HG03025 (cell line): Measurements from ENCODE around the gene IFNLR1.

ENCODE experiments used
- ATAC-seq: cut with Tn5 transposase; IDR thresholded peaks from one replicate; pipeline ENCODE4 v1.9.1; 2021; ENCODE audit warnings: mild to moderate bottlenecking, moderate library complexity; ENCODE audit not compliant: unreplicated experiment, low FRiP score

Gene IFNLR1

DNA sequence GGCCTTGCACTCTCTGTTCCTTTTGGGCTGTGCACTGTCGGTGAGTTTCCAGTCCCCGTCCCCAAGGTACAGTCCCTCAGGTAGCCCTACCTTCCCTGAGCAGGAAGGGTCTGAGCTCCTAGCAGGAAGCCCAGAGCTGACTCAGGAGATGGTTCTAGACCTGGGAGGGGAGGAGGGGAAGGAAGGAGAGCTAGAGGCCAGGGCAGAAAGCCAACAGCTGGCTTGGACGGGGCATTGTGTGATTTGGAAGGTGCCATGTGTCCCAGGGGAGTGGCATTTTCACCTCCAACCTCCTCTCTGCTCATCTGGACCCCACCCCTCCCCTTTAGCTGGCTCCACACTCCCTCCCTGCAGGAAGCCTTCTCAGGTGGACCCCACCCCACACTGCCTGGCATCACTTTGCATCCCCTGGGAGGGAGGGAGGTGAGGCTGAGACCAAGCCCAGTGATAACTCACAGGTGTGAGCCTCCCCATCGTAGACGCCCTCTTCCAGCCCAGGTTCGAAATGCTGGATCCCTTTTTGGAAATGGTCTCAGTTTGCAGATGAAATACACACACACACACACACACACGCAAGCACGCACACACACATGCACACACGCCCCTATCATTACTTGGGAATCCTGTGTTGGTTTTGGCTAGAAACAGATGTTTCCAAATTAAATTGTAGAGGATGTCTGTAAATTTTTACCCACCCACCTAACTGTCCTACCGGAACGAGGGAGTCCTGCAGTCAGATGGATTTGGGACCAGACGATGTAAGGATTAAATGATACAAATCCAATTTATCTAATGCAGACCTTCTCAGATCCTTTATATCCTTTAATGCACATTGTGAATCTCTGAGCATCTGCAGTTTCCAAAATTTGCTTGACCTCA lies 19.7 kb upstream of the IFNLR1 start:
- ATAC-seq, result no peak

DNA sequence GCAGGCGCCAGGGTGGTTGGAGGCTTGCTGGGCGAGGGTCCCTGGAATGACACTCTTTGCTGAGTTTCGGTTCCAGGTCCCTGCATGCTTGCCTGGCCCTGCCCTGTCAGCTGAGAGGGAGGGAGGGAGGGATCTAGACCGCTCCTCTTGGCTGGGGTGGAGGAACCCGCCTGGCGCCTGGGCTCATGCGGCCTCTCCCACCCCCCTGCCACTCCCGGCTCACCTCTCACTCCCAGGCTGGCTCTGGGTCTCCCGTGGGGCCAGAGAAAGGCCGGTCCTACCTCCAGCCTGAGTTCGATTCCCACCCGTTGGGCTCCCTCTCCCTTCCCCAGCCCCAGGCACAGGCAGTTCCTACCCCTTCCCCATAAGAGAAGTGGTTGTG lies 19.0 kb upstream of the IFNLR1 start:
- ATAC-seq, result no peak

DNA sequence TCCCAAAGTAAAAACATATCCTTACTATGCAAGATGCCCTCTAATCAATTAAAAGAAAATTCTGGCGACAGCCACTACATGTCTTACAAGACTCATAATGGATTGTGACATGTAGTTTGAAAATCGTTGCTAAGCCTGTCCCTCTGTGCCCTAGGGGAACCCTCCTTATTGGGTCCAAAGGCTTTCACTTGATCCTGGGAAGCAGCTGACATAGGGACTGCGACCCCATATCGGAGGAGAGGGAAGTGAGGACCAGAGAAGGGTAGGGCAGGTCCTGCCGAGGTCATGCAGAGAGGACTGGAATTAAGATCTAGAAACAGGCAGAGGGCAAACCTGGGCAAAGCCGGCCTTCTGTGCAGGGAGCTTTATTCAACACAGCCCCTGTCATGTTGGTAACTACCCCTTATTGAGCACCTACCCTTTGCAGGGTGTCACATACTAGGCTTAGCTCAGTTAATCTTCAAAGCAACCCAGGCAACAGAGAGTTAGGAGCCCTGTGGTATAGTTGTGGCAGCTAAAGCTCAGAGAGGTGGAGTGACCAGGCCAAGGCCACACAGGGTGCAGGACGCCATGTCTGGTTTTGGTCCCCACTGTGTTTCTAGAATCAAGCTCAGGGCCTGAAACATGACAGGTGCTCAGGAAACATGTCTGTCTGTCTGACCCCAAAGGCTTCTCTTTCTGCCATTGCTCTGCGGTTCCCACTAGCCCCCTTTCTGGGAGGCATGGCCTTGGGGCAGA lies 18.4 kb upstream of the IFNLR1 start:
- no peak for ATAC-seq

DNA sequence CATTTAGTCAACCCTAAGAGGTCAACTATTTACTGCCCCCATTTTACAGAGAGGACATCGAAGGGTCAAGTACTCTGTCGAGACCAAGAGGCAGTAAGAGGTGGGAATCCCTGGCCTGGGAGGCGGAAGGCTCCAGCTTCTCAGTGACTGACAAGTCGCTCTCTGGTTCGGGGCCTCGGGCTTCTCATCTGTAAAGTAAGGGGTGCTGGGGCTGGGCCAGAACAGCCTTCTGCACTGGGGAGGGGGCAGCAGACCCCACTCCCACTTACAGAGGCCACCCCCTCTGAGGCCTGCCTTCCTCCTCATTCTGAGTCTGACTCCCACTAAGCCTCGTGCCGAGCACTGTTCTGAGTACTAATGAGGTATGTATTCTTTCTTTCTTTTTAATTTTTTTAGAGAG lies 17.0 kb upstream of the IFNLR1 start:
- no peak for ATAC-seq

DNA sequence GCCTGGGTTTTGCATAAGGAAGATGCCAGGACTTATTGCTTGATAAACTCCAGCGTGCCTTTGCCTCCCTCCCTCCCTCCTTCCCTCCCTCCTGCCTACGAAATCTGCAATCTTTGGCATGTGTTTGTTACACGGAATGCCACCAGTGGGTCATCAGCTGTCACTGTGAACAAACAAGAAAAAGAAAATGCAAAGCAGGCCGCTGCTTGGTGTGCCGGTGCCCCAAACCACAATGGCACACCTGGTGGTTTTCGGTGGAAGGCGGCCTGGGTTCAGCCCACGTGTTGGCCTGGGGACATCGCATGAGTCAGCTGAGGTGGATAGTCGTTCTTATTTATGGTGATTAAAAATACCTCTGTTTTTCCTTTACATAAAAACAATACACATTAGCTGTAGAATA lies 16.3 kb upstream of the IFNLR1 start:
- ATAC-seq, result peak; percentile 72

DNA sequence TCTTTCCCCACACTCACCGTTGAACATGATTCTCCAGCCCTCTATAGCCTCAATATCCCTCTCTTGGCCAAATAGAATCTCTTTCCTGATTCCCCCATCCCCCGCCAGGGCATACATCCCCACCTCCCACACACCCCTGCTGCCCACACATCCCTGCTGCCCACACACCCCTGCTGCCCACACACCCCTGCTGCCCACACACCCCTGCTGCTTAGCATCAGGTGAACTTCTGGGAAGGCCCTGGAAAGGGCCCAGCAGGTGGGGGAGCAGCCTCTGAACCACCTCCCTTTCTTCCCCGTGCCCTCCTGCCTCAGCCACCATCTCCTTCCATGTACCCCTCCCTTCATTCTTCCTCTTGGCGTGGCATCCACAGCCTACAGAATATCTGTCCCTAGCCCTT lies 15.9 kb upstream of the IFNLR1 start:
- ATAC-seq, result no peak

DNA sequence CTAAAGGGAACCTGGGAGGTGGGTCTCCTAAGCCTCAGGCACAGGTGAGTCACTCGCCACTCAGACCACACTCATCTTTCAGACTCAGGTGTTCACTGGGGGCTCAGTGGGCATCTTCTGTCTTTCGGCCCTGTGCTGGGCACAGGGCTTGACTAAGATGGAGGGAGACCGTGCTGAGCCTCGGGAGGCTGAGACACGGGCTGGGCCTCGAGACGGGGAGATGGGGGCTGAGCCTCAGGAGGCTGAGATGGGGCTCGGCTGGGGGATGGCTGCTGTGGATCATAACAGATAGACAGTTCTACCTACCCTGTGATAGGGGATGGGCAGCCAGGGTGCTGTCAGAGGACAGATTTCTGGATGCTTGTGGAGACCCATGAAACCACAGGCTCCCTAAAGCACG lies 15.5 kb upstream of the IFNLR1 start:
- no peak for ATAC-seq

DNA sequence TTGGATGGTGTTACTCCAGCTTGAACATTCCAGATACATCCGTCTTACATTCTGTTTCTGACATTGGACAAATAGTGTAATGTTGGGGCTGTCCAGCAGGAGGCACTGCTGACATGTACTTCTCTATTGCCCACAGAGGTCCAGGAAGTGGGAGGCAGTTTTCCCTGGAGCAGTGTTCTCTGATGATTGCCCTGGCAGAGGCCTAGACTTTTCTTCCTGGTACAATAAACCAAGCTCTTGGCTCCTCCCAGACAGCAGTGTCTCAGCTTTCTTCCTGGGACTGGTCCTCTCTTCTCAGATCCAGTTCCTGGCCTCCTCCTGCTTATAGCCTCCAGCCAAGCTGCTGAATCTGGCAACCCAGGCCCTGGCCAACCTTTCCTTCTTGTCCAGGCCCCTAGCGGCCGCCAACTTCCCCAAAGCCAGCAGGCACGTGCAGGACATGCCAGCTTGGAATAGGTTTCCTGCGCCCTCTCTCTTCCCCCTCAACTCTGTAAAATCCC lies 14.9 kb upstream of the IFNLR1 start:
- ATAC-seq, result no peak

DNA sequence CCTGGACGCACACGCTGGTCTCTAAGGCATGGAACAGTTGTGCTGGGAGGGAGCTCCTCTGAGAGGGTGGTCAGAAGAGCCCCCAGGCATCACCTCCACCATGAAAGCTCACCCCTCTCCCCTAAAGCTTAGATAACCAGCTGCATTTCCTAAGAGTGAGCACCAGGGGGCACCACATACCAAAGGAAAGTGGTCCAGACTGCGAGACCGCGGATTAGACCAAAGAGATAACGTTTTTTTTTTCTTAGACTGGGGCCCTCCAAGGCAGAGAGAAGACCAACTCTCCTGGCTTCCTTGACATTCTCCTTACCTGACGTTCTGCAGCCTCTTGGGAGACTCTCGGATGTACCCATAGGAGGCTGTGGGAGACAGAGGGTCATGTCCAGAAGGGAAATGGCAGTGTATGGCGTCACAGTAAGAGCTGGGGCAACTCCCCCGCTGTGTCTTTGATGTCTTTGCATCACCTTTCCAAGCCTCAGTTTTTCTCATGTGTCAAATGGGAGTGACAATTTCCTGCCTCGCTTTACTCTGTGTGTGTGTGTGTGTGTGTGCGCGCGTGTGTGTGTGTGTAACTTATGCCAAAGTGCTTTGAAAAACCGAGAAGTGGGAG lies 12.3 kb upstream of the IFNLR1 start:
- ATAC-seq, result no peak

DNA sequence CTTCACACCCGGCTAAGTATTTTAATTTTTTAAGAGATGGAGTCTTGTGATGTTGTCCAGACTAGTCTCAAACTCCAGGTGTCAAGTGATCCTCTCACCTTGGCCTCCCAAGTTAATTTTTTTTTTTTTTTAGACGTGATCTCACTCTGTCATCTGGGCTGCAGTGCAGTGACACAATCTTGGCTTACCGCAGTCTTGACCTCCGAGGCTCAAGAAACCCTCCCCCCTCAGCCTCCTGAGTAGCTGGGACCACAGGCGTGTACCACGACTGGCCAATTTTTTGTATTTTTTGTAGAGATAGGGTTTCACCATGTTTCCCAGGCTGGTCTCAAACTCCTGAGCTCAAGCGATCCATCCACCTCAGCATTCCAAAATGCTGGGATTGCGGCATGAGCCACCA lies 11.7 kb upstream of the IFNLR1 start:
- no peak for ATAC-seq

DNA sequence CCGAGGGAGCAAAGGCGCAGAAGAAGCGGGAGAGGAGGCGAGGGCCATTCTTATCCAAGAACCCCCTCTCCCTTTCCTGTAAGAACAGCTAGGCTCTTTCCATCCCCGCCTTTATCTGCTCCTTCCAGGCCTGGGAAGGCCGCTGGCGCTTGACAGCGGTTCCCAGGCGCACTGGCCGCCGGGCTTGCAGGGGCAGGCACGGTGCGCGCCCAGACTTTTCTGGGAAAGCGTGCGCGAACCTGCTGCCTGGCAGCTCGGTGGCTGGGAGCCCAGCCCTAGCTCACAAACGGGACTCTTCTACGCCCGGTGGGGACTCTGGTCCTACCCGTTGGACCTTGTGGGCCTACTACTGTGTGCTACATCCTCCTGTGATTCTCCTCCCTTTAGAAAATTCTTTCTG lies 8.8 kb upstream of the IFNLR1 start:
- ATAC-seq, result no peak

DNA sequence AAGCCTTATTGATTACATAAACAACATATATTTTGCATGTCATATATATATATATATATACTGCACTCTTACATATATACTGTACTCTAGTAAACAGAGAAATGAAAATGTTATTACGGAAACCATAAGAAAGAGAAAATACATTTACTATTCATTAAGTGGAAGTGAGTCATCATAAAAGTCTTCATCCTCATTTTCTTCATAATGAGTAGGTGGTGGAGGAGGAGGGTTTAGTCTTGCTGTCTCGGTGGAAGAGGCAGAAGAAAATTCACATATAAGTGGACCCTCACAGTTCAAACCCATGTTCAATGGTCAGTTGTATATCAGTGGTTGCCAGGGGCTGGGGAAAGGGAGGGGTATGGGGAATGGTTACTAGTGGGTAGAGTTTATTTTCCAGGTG lies 8.0 kb upstream of the IFNLR1 start:
- ATAC-seq, result no peak

DNA sequence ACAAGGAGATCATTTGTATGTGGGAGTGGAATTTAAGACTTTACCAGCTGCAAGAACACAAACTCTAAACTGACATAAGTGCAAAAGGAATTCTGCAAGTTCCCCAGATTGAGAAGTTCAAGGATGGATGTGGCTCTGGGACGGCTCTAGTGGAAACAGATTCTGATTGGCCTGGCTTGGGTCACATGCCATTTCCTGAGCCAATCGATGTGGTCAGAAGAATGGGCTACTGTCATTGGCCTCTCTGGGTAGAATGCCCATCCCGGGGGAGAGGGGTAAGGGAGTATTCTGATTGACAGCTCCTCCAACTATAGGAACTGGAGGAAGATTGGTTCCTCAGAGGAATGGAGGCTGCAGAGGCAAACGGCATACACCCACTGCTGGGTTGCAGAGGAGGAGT lies 6.0 kb upstream of the IFNLR1 start:
- ATAC-seq, result no peak

DNA sequence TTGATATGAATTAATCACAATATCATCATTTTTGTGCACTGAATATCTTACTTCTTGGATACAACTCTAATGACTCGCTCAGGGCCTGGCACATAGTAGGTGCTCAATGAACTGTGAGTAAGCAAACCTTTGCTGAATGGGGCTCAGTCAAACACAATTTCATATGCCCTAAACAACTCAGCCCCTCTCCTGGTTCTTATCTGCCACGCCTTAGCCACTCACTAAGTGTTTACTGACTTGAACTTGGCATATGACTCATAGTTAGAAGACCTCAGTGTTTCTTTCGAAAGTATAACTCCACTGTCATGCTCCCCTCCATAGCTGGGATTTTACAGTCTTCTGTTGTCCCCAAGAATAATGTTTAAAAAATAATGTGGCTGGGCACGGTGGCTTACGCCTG lies 4.8 kb upstream of the IFNLR1 start:
- ATAC-seq, result no peak

DNA sequence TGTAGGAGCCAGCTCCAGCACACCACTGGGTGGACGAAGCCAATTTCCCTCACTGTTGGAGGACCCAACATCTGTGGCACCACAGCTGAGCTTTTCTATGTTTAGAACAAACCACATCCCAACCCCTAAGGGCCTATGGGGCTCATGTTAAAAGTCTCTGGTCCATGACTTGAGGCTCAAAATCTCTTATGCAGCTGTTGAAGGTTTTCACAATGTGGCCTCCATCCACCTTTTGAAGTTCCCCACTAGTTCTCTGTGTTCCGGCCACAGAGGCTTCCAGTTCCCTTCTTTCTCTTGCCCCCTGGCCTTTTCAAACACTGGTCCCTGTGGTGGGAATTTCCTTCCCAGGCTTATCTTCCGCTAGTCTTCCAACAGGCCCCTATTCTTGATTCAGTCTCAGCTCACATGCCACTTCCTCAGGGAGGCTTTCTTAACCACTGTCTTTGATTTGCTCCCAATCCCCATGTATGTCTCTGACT lies 3.9 kb upstream of the IFNLR1 start:
- no peak for ATAC-seq

DNA sequence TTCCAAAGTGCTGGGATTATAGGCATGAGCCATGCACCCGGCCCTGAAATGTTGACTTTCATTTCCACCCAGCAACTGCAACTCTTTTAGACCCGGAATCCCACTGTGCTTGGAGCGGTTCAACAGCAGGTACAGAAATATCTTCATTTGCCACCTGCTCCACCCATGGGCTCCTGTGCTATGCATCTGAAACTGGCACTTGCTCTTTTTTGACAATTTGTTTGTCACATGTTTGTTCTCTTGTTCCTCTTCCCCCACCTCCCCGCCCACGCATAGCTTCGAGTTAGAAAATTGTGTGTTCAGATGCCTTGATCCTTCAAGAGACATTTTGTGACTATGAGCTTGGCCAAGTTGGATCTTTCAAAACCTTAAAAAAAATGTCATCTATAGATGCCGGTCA lies 2.4 kb upstream of the IFNLR1 start:
- ATAC-seq, result no peak

DNA sequence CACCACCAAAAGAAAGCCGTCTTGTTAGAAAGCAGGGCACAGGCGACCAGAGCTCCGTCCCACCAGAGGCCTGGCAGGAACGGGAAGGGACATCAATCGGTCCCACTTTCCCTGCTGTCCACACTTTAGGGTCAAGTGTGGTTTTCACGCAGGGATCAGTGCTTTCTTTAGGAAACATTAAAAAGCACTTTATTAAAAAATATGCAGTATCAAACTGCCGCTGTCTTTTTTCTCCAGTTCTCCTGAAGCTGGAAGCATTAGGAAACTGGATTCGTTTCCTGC lies 437 bp downstream of the IFNLR1 start:
- ATAC-seq, result no peak

DNA sequence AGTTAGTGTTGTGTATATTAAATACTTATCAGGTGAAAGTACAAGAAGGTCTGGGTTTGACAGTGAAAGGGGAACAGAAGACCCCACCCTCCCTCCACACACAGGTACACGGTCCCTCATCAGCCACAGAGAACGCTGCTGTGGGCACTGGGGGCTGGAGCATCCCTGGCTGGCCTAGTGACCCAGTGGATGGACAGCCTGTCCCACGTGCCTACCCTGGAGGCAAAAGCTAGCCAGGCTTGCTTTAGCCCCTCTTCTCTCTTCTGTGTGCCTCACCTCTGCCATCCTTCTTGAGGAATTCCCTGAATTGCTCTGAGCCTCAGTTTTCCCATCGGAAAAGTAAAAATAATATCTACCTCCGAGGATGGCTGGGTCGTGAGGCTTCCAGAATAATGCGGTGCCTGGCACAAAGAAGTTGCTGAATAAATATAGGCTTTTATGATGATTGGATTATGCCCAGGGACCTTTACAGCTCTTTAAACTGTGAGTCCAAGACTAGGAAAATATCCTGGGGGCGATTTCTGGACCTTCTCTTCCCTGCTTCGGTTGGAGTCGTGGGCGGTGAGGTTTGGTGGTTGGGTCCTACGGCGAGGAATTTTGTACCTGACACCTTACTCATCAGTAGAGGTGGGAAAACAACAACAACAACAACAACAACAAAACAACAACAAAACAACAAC lies 918 bp downstream of the IFNLR1 start:
- ATAC-seq, result no peak

DNA sequence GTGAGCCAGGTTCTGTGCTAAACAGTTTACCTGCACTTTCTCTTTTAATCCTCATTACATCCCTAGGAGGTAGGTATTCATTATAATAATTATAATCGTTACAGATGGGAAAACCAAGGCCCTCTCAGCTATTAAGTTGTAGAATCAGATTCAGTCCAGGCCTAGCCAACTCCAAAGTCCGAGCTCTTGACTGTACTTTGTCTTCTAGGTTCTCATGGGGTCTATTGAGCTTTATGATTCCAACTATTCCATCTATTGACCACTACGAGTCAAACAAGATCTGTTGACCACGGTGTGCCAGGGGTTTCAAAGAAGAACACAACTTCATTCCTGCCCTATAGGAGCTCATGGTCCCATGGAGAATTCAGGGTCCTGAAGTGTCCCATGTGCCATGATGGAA lies 2.0 kb downstream of the IFNLR1 start:
- ATAC-seq, result no peak

DNA sequence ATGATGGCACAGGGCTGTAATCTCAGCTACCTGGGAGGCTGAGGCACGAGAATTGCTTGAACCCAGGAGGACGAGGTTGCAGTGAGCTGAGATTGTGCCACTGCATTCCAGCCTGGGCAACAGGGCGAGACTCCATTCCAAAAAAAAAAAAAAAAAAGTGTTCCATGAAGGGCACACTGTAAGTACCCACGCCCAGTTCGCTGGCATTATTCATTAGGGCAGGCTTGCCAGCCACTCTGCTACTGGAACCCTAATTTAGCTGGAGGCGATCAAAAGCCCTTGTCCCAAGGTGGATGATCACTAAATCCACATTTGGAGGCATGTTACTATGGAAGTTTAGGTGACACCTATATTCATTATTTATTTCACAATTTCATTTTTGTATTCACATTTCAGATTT lies 5.0 kb downstream of the IFNLR1 start:
- no peak for ATAC-seq

DNA sequence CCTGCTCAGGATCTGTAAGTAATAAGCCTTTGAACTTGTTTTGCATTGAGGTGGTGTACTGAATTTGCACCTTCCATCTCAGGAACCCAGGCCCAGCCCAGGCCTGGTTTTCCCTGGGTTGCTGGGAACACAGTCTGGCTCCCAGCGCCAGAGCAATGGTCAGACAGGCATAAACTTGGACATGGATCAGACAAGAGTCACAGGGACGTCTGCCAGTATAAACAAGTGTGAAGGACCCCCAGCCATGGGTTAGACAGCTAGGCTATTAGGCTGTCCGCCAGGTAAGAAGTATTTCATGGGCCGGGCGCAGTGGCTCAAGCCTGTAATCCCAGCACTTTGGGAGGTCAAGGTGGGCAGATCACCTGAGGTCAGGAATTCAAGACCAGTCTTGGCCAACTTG lies 5.5 kb downstream of the IFNLR1 start:
- no peak for ATAC-seq
